Astrocyte of the spinal cord (primary cell): ENCODE measurements around the gene EFNB1.
A peak's percentile ranks its signal among the peaks of the same experiment; 100 is the strongest.
"Not testable (repeated sequence)": the region's sequence is repeated elsewhere in the genome, so short reads cannot be mapped to it uniquely, and the experiment has no call there.

ENCODE experiments used
- DNase-seq: peaks from one replicate; pipeline ENCODE4 v3.0.0; 2011; ENCODE audit warnings: low read depth, low spot score
- H3K4me3 ChIP-seq: 2 replicates; pipeline ENCODE4 v1.5.1; 2011; ENCODE audit warnings: low read depth, mild to moderate bottlenecking, low read length, moderate library complexity
- in situ Hi-C: cut with HindIII; loops from 2 replicates; pipeline ENCODE4 v1.10.0; 2017; ENCODE audit warnings: low sequenced_read_pairs
- TF ChIP-seq, protein P1 (sequence below): IDR thresholded peaks from 2 replicates; pipeline ENCODE4 v1.5.1; 2012; ENCODE audit warnings: low read depth, mild to moderate bottlenecking, low read length, inconsistent platforms

EFNB1 gene

DNA sequence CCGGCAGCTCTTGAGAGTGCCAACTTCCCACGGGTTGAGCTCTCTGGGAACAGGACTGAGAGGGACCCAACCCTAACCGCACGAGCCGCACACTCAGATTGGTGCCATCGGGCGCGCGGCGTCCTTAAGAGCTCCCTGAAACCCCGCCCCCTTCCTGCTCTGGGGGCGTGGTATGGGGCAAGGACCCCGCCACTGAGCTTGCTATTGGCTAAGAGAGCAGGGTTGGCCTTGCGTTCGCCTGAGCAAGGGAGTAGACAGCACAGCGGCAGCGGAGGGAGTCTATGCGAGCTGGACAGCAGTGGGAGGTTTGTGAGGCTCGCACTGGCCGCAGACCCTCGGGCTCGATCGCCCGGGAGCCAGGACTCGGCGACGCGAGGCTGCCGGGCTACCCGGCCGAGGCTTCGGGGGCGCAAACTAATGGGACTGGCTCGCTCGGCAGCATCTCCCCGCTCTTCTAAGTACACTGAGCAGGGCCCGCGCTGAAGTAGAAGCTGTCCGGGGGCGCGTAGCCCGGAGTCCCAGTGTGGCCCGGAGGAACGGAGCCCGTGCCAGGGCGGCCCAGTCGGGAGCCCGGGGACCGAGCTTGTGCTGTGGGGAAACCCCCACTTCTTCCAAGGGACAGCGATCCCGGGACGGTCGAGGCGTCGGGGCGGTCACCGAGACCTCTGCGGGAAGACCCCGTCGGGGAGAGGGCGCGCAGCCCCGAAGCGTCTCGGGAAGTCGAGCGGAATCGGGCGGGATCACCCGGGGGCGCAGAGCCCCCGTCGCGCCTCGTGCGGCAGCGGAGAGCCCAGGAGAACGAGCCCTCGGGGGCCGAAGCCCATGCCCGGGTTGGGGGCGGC is at the start of gene EFNB1:
Gene EFNB1 (plus strand): TSS at position 282 of the 842 bp plus-strand sequence. CDS start 756 bp downstream, outside the sequence.
- peak within 1 kb of the TSS; percentile 64 for H3K4me3 ChIP-seq
- peak; percentile 97 for DNase-seq
- TF ChIP-seq, protein P1, sequence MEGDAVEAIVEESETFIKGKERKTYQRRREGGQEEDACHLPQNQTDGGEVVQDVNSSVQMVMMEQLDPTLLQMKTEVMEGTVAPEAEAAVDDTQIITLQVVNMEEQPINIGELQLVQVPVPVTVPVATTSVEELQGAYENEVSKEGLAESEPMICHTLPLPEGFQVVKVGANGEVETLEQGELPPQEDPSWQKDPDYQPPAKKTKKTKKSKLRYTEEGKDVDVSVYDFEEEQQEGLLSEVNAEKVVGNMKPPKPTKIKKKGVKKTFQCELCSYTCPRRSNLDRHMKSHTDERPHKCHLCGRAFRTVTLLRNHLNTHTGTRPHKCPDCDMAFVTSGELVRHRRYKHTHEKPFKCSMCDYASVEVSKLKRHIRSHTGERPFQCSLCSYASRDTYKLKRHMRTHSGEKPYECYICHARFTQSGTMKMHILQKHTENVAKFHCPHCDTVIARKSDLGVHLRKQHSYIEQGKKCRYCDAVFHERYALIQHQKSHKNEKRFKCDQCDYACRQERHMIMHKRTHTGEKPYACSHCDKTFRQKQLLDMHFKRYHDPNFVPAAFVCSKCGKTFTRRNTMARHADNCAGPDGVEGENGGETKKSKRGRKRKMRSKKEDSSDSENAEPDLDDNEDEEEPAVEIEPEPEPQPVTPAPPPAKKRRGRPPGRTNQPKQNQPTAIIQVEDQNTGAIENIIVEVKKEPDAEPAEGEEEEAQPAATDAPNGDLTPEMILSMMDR, result no peak
- in situ Hi-C loops, result no loop called here

DNA sequence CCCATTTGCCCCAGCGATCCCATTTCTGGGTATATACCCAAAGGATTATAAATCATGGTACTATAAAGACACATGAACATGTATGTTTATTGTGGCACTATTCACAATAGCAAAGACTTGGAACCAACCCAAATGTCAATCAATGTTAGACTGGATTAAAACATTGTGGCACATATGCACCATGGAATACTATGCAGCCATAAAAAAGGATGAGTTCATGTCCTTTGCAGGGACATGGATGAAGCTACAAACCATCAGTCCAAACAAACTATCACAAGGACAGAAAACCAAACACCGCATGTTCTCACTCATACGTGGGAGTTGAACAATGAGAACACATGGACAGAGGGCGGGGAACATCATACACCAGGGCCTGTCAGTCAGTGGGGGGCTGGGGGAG is 47.5 kb upstream of the EFNB1 start:
- in situ Hi-C loops, H3K4me3 ChIP-seq, DNase-seq: not testable (repeated sequence)

DNA sequence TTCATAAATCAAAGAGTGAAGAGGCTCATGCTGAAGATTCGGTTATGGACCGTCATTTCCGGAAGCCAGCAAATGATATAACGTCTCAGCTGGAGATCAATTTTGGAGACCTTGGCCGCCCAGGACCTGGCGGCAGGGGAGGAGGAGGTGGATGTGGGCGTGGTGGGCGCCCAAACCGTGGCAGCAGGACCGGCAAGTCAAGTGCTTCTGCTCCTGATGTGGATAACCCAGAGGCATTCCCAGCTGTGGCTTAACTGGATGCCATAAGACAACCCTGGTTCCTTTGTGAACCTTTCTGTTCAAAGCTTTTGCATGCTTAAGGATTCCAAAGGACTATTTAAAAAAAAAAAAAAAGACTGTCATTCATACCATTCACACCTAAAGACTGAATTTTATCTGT is 44.0 kb upstream of the EFNB1 start:
- in situ Hi-C loops, result no loop called here
- no peak overlapping the region for H3K4me3 ChIP-seq
- DNase-seq, result no peak
- TF ChIP-seq, protein P1, result no peak

DNA sequence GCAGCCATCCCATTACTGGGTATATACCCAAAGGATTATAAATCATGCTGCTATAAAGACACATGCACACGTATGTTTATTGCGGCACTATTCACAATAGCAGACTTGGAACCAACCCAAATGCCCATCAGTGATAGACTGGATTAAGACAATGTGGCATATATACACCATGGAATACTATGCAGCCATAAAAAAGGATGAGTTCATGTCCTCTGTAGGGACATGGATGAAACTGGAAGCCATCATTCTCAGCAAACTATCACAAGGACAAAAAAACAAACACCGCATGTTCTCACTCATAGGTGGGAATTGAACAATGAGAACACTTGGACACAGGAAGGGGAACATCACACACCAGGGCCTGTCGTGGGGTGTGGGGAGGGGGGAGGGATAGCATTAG is 42.2 kb upstream of the EFNB1 start:
- in situ Hi-C loops, DNase-seq, H3K4me3 ChIP-seq: not testable (repeated sequence)

DNA sequence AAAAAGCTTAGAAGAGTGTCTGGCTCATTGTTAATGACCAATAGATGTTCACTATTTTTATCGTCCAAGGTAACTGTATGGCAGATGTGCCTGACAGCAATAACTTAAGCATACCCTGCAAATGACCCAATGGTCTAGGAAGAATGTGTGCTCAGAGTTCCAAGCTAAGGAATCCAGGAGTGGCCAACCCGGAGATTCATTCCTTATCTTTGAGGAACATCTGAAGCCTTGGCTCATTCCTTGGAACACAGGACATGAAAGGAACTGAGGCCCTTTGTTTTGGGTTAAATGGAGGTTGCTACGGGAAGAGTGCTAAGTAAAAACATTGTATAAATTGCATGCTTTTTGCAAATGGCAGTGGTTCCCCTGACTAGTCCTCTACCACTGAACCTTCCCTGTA is 38.9 kb upstream of the EFNB1 start:
- no peak overlapping the region for H3K4me3 ChIP-seq
- in situ Hi-C loops, result no loop called here
- TF ChIP-seq, protein P1, result no peak
- DNase-seq, result no peak

DNA sequence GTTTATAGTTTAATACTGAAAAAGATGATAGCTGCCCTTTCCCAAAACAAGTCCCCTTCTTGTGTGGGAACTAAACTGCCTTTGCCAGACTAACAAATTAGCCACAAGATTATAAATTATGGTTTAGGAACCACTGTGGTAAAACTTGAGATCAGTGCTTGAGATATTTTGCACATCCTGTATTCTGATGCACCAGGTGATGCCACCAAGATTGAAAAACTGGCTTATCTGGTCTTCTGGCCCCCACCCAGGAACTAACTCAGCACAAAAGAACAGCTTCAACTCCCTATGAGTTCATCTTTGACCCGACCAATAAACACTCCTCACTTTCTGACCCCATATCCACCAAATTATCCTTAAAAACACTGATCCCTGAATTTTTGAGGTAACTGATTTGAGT is 36.7 kb upstream of the EFNB1 start:
- H3K4me3 ChIP-seq, result no peak overlapping the region
- TF ChIP-seq, protein P1, result no peak
- in situ Hi-C loops, result no loop called here

DNA sequence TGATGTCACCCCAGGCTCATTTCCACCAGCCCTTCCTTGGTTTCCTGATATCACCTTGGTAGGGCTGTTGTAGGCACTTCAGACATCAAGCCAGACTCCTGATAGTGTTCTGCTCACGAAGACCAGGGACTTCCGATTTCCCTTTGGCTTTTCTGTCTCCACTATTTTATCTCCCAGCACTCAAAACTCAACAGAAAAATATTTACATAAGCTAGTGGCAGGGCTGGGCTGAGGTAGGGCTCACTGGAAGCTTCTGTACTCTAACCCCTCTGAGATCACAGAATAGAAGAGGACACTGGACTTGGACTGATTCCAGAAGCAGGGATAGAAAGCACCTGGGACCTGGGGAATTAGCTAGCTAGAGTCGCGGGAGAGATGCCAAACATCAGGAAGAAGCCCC is 34.4 kb upstream of the EFNB1 start:
- TF ChIP-seq, protein P1, result no peak
- DNase-seq, result no peak
- in situ Hi-C loops, result no loop called here
- no peak overlapping the region for H3K4me3 ChIP-seq

More for the DNA sequence above, 36.7 kb upstream of the EFNB1 start:
- no peak for DNase-seq
